Posterior cingulate gyrus (tissue), 11 donors: ENCODE data around the gene RNF207.
A peak's percentile ranks its signal among the peaks of the same experiment; 100 is the strongest.

Source experiments
- DNase-seq, 10 donors: peaks; one replicate each; pipeline versions ENCODE4 v3.0.0 to v3.0.0-alpha.2; 2020 to 2021; ENCODE audit warnings: mixed read lengths in 3 of 10
- intact Hi-C: fragments of 100-400 bp; cut with DNase I; formaldehyde crosslinking; loops from one replicate; pipeline ENCODE4 v1.15.1; 2023

Gene RNF207

GRCh38 chr1:6260433-6260934 lies 54.6 kb downstream of the RNF207 start:
- intact Hi-C loops = no loop called here
- DNase-seq = no peak

- intact Hi-C loops = no loop called here
- no peak for DNase-seq
Observed at GRCh38 chr1:6260961-6261614, 55.2 kb downstream of the RNF207 start, which contains the start of gene GPR153. GPR153 (minus strand) TSS chr1:6261098; CDS start chr1:6254905, 6,193 bp downstream.

- intact Hi-C loops = no loop called here
- no peak for DNase-seq
Observed at GRCh38 chr1:6261615-6261995, 55.7 kb downstream of the RNF207 start.

- intact Hi-C loops = no loop called here
- no peak for DNase-seq
Observed at GRCh38 chr1:6262555-6263420, 56.9 kb downstream of the RNF207 start.

GRCh38 chr1:6263716-6264115 lies 57.8 kb downstream of the RNF207 start:
- no peak for DNase-seq
- intact Hi-C loops = no loop called here

- intact Hi-C loops = no loop called here
- no peak for DNase-seq
Observed at GRCh38 chr1:6265151-6265550, 59.2 kb downstream of the RNF207 start.

GRCh38 chr1:6266641-6267040 lies 60.7 kb downstream of the RNF207 start:
- DNase-seq = no peak
- intact Hi-C loops = no loop called here

GRCh38 chr1:6267686-6268322 lies 61.9 kb downstream of the RNF207 start:
- DNase-seq = peak in 1 of 10 donors; percentile 62
- intact Hi-C loops = no loop called here

GRCh38 chr1:6268415-6268814 lies 62.5 kb downstream of the RNF207 start:
- intact Hi-C loops = no loop called here
- no peak for DNase-seq

- intact Hi-C loops = no loop called here
- DNase-seq = no peak
Observed at GRCh38 chr1:6269296-6269695, 63.4 kb downstream of the RNF207 start.

- intact Hi-C loops = no loop called here
Observed at GRCh38 chr1:6269720-6270400, 63.9 kb downstream of the RNF207 start.

GRCh38 chr1:6270401-6270800 lies 64.5 kb downstream of the RNF207 start:
- DNase-seq = no peak
- intact Hi-C loops = no loop called here

More at GRCh38 chr1:6269720-6270400, 63.9 kb downstream of the RNF207 start:
- peak in 6 of 10 donors; percentile 42 to 92 (median 65) for DNase-seq
